HepG2 (cell line): Measurements from ENCODE around the gene GLTPD2. TPM values are rescaled to one million over a fixed set of nuclear protein-coding genes. Genes with fewer than 3 reads are reported as not detected.

Experiments used
- FOXM1 ChIP-seq: sonication (generic); formaldehyde crosslinking; IDR thresholded peaks from 2 replicates; pipeline ENCODE4 v1.5.0; 2020; ENCODE audit warnings: missing genetic modification reagents
- GPN1 ChIP-seq: sonication (generic); formaldehyde crosslinking; IDR thresholded peaks from 2 replicates; pipeline ENCODE4 v1.5.1; 2020; ENCODE audit warnings: missing genetic modification reagents, borderline replicate concordance
- HCFC1 ChIP-seq: fragments of 150-350 bp; IDR thresholded peaks from 2 replicates; pipeline ENCODE4 v1.6.1; 2014; ENCODE audit warnings: low read depth, low read length
- MED8 ChIP-seq: sonication (generic); formaldehyde crosslinking; IDR thresholded peaks from 2 replicates; pipeline ENCODE4 v1.8.1; 2023; ENCODE audit warnings: mild to moderate bottlenecking, missing genetic modification reagents; ENCODE audit not compliant: insufficient replicate concordance
- MIXL1 ChIP-seq: IDR thresholded peaks from 2 replicates; pipeline ENCODE4 v1.6.1; 2016
- MXD4 ChIP-seq: IDR thresholded peaks from 2 replicates; pipeline ENCODE4 v1.6.1; 2016; ENCODE audit warnings: mild to moderate bottlenecking, missing biosample characterization, missing genetic modification reagents
- NFIB ChIP-seq: sonication (generic); formaldehyde crosslinking; IDR thresholded peaks from 2 replicates; pipeline ENCODE4 v1.9.0; 2021; ENCODE audit warnings: missing genetic modification reagents, mild to moderate bottlenecking, borderline replicate concordance
- RBM39 ChIP-seq: fragments of 200-400 bp; formaldehyde crosslinking; IDR thresholded peaks from one replicate; pipeline ENCODE4 v1.6.1; 2018; ENCODE audit warnings: antibody characterized with exemption, mild to moderate bottlenecking, low read depth, low read length; ENCODE audit not compliant: poor library complexity, severe bottlenecking
- TCF7 ChIP-seq: sonication (generic); IDR thresholded peaks from 2 replicates; pipeline ENCODE4 v1.6.1; 2016; ENCODE audit warnings: antibody characterized with exemption, low read depth
- ZNF17 ChIP-seq: sonication (generic); formaldehyde crosslinking; IDR thresholded peaks from 2 replicates; pipeline ENCODE4 v1.5.0; 2020; ENCODE audit warnings: mild to moderate bottlenecking, missing genetic modification reagents
- ZNF207 ChIP-seq: fragments of 450-650 bp; IDR thresholded peaks from 2 replicates; pipeline ENCODE4 v1.6.1; 2016; ENCODE audit warnings: antibody characterized with exemption, borderline replicate concordance
- ZNF441 ChIP-seq: sonication (generic); formaldehyde crosslinking; IDR thresholded peaks from 2 replicates; pipeline ENCODE4 v1.7.0; 2021; ENCODE audit warnings: missing genetic modification reagents, borderline replicate concordance
- ZNF782 ChIP-seq: sonication (generic); formaldehyde crosslinking; IDR thresholded peaks from 2 replicates; pipeline ENCODE4 v1.4.0; 2020; ENCODE audit warnings: missing genetic modification reagents, mild to moderate bottlenecking, borderline replicate concordance
- ZNF841 ChIP-seq: sonication (generic); formaldehyde crosslinking; IDR thresholded peaks from 2 replicates; pipeline ENCODE4 v1.8.1; 2023; ENCODE audit warnings: missing genetic modification reagents, borderline replicate concordance
- polyA plus RNA-seq, 8 experiments: library from polyadenylated mRNA; depleted of rRNA in 3 of 8; stranded (reverse) in 7 of 8; unstranded in 1 of 8; fragments of >200 nt; fragmentation: Illumina TruSeq in 4 of 8; extraction: Trizol in 4 of 8; gene quantifications; 2 replicates each; pipeline versions ENCODE4 v1.2.1 to v1.2.3, GENCODE V29; 2011 to 2016; ENCODE audit warnings: low read depth in 4 of 8, missing spikeins in 1 of 8, mixed read lengths in 1 of 8; ENCODE audit not compliant: insufficient read depth in 1 of 8
- total RNA-seq, 5 experiments: library from RNA; depleted of rRNA; stranded (reverse); fragments of >200 nt; fragmentation: Illumina TruSeq; extraction: Trizol; gene quantifications; 2 replicates each; pipeline ENCODE4 v1.2.3, GENCODE V29; 2016; ENCODE audit warnings: low read depth in 1 of 5
- TF ChIP-seq, protein P1 (sequence below): sonication (generic); formaldehyde crosslinking; IDR thresholded peaks from 2 replicates; pipeline ENCODE4 v1.8.0; 2022; ENCODE audit warnings: mild to moderate bottlenecking, missing genetic modification reagents; ENCODE audit not compliant: insufficient replicate concordance
- TF ChIP-seq, protein P2 (sequence below): sonication (generic); formaldehyde crosslinking; IDR thresholded peaks from 2 replicates; pipeline ENCODE4 v1.8.1; 2023; ENCODE audit warnings: mild to moderate bottlenecking, missing genetic modification reagents
- TF ChIP-seq, protein P3 (sequence below): sonication (generic); formaldehyde crosslinking; IDR thresholded peaks from 2 replicates; pipeline ENCODE4 v1.4.0; 2020; ENCODE audit warnings: missing genetic modification reagents, borderline replicate concordance
- TF ChIP-seq, protein P4 (sequence below): sonication (generic); formaldehyde crosslinking; IDR thresholded peaks from 2 replicates; pipeline ENCODE4 v1.9.0; 2021; ENCODE audit warnings: missing genetic modification reagents, mild to moderate bottlenecking, borderline replicate concordance

Gene GLTPD2
- total and polyA plus RNA-seq, 2 of the 13 experiments (the other 11 are each of a cell fraction or from before 2014, with no cell fraction given): 7.5 to 12.9 TPM

DNA sequence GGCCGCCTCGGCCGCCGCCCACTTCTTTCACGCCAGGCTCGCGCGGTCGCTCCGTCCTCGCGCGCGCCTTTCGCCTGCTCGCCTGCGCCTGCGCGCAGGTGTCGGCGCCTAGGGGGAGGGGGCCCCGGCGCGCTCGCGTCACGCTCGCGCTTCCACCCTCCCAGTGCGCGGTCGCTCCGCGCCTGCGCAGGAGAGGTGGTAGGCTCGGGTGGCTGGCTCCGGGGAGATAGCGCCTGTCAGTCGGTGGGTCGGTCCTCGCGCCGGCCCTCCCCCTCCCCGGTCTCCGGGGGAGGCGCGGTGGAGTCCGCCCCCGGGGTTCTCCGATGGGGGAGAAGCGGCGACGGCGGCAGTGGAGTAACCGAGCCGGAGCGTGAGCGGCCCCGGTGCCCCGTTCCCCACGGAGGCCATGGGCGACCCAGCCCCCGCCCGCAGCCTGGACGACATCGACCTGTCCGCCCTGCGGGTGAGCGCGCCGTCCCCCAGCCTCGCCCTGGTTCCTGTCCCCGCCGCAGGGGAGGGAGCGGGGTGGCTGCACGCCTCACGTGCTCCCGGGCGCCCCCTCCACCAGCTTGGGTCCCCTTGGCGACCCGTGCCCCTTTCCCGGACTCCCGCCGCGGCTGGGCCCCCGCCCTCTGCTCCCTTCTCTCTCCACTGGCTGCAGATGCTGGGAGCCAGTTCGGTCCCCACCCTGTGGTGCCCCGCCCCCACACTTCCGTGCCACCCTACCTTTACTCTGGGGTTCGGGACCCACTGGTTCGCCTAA, 44.6 kb downstream of the GLTPD2 start, which contains the start of gene MINK1 (continued):
- TF ChIP-seq, protein P1, sequence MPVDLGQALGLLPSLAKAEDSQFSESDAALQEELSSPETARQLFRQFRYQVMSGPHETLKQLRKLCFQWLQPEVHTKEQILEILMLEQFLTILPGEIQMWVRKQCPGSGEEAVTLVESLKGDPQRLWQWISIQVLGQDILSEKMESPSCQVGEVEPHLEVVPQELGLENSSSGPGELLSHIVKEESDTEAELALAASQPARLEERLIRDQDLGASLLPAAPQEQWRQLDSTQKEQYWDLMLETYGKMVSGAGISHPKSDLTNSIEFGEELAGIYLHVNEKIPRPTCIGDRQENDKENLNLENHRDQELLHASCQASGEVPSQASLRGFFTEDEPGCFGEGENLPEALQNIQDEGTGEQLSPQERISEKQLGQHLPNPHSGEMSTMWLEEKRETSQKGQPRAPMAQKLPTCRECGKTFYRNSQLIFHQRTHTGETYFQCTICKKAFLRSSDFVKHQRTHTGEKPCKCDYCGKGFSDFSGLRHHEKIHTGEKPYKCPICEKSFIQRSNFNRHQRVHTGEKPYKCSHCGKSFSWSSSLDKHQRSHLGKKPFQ (CRISPR knock-in tag): no peak
- TF ChIP-seq HCFC1: 0 out of 2 replicates have a peak, but pooled peaks have one; percentile 12
- TF ChIP-seq, protein P2, sequence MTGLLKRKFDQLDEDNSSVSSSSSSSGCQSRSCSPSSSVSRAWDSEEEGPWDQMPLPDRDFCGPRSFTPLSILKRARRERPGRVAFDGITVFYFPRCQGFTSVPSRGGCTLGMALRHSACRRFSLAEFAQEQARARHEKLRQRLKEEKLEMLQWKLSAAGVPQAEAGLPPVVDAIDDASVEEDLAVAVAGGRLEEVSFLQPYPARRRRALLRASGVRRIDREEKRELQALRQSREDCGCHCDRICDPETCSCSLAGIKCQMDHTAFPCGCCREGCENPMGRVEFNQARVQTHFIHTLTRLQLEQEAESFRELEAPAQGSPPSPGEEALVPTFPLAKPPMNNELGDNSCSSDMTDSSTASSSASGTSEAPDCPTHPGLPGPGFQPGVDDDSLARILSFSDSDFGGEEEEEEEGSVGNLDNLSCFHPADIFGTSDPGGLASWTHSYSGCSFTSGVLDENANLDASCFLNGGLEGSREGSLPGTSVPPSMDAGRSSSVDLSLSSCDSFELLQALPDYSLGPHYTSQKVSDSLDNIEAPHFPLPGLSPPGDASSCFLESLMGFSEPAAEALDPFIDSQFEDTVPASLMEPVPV: no peak
- TF ChIP-seq MIXL1 (CRISPR knock-in tag): no peak
- TF ChIP-seq FOXM1 (CRISPR knock-in tag): no peak
- peak; percentile 46; the same call in 1 of the 2 replicates for TF ChIP-seq MXD4 (CRISPR knock-in tag)
- no peak for TF ChIP-seq TCF7
- no peak for TF ChIP-seq ZNF441 (CRISPR knock-in tag)
- no peak for TF ChIP-seq MED8 (CRISPR knock-in tag)
- TF ChIP-seq ZNF207: no peak
- no peak for TF ChIP-seq GPN1 (CRISPR knock-in tag)
- TF ChIP-seq ZNF782 (CRISPR knock-in tag): 0 out of 2 replicates have a peak, but pooled peaks have one; percentile 12
- no peak for TF ChIP-seq ZNF841 (CRISPR knock-in tag)
- TF ChIP-seq, protein P3, sequence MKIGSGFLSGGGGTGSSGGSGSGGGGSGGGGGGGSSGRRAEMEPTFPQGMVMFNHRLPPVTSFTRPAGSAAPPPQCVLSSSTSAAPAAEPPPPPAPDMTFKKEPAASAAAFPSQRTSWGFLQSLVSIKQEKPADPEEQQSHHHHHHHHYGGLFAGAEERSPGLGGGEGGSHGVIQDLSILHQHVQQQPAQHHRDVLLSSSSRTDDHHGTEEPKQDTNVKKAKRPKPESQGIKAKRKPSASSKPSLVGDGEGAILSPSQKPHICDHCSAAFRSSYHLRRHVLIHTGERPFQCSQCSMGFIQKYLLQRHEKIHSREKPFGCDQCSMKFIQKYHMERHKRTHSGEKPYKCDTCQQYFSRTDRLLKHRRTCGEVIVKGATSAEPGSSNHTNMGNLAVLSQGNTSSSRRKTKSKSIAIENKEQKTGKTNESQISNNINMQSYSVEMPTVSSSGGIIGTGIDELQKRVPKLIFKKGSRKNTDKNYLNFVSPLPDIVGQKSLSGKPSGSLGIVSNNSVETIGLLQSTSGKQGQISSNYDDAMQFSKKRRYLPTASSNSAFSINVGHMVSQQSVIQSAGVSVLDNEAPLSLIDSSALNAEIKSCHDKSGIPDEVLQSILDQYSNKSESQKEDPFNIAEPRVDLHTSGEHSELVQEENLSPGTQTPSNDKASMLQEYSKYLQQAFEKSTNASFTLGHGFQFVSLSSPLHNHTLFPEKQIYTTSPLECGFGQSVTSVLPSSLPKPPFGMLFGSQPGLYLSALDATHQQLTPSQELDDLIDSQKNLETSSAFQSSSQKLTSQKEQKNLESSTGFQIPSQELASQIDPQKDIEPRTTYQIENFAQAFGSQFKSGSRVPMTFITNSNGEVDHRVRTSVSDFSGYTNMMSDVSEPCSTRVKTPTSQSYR (CRISPR knock-in tag): peak; percentile 78
- TF ChIP-seq, protein P4, sequence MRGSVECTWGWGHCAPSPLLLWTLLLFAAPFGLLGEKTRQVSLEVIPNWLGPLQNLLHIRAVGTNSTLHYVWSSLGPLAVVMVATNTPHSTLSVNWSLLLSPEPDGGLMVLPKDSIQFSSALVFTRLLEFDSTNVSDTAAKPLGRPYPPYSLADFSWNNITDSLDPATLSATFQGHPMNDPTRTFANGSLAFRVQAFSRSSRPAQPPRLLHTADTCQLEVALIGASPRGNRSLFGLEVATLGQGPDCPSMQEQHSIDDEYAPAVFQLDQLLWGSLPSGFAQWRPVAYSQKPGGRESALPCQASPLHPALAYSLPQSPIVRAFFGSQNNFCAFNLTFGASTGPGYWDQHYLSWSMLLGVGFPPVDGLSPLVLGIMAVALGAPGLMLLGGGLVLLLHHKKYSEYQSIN (CRISPR knock-in tag): no peak
- peak; percentile 38 for TF ChIP-seq RBM39
- no peak for TF ChIP-seq ZNF17 (CRISPR knock-in tag)
- no peak for TF ChIP-seq NFIB (CRISPR knock-in tag)
